ENCODE results near the gene FBXL22. TPM values are rescaled to one million over a fixed set of nuclear protein-coding genes. Genes with fewer than 3 reads are reported as not detected.

Gene FBXL22, protein sequence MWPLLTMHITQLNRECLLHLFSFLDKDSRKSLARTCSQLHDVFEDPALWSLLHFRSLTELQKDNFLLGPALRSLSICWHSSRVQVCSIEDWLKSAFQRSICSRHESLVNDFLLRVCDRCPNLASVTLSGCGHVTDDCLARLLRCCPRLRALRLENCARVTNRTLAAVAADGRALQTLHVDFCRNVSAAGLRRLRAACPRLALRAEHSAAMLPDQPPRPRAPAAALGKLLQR
- 0.21 TPM for polyA plus RNA-seq (2012; ENCODE audit: low read depth, missing spikeins)

DNA sequence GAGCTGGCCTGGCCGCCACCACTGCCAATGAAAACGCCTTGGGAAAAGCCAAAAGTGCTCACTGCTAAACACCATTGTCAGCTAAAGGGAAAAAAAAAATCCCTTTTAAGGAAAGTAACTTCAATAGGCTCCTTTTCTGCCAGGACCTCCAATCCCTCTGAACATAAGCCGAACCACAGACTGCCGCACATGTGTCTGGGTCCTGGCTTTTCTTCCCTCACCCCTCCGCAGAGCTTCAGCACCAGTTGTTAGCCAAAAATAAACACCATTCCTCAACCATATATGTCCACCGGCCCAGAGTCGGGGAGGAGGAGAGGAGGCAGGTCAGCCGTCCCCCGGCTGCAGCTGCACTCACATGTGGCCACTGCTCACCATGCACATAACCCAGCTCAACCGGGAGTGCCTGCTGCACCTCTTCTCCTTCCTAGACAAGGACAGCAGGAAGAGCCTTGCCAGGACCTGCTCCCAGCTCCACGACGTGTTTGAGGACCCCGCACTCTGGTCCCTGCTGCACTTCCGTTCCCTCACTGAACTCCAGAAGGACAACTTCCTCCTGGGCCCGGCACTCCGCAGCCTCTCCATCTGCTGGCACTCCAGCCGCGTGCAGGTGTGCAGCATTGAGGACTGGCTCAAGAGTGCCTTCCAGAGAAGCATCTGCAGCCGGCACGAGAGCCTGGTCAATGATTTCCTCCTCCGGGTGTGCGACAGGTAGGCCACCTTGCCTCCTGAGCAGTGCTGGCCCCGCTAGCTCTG, at the start of gene FBXL22:
Gene FBXL22 (plus strand): TSS at position 350 of the 753 bp plus-strand sequence. CDS start 6 bp downstream, at position 356.
- TF ChIP-seq POLR2A (IDR thresholded peaks at IDR 0.05; ENCODE audit: low read depth, low read length) (no peak), POLR2AphosphoS5 (IDR thresholded peaks at IDR 0.05; ENCODE audit: low read depth, low read length) (0 out of 2 replicates have a peak, but pooled peaks have one; percentile 12)
- FAIRE-seq, result no peak
- DNase-seq (ENCODE audit: insufficient read length, low spot score), result no peak

DNA sequence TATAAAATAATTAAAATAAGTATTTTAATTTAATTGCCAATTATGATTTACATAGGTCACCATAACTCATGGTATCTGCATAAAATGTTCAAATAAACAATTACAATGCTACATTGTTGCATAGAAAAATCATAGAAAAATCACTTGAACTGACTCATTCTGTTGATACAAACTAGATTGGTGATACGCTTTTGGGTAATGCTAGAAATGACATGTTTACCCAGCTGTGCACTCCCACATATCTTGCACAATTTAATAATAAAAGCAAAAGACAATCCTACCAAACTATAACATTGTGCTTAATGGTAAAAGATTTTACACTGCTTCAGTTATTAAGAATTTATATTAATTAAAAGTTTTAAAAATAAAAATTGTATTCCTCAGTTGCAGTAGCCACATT, 45.8 kb upstream of the FBXL22 start:
- DNase-seq (ENCODE audit: insufficient read length, low spot score) (no peak), FAIRE-seq (no peak)
- TF ChIP-seq POLR2A (IDR thresholded peaks at IDR 0.05; ENCODE audit: low read depth, low read length) (no peak), PAX5 (IDR thresholded peaks at IDR 0.05; ENCODE audit: insufficient read depth, low read length, severe bottlenecking) (no peak), POU2F2 (IDR thresholded peaks at IDR 0.05; ENCODE audit: low read depth, low read length) (no peak), POLR2AphosphoS5 (IDR thresholded peaks at IDR 0.05; ENCODE audit: low read depth, low read length) (no peak), TAF1 (IDR thresholded peaks at IDR 0.05; ENCODE audit: low read depth, low read length) (no peak), SPI1 (IDR thresholded peaks at IDR 0.05; ENCODE audit: low read depth, low read length) (no peak)

DNA sequence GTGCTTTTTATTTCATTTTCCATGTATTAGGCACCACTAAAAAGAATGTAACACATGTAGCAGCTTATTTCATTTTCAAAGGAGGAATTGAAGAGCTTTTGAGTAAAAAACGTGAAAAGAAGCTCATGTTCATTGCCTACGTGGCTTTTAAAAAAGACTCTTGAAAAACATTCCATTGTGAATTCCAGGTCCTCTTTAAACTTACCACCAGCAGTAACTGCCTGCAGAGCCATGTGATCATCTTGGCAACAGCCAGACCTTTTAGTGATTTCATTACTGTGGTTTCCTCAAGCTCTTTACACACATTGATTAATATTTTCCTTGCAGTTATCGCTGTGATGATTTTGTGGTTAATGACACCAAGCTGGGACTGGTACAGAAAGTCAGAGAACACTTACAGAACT, 43.8 kb upstream of the FBXL22 start:
- DNase-seq (ENCODE audit: insufficient read length, low spot score), result no peak
- FAIRE-seq, result peak; percentile 76
- no peak for TF ChIP-seq POLR2AphosphoS5 (IDR thresholded peaks at IDR 0.05; ENCODE audit: low read depth, low read length)

DNA sequence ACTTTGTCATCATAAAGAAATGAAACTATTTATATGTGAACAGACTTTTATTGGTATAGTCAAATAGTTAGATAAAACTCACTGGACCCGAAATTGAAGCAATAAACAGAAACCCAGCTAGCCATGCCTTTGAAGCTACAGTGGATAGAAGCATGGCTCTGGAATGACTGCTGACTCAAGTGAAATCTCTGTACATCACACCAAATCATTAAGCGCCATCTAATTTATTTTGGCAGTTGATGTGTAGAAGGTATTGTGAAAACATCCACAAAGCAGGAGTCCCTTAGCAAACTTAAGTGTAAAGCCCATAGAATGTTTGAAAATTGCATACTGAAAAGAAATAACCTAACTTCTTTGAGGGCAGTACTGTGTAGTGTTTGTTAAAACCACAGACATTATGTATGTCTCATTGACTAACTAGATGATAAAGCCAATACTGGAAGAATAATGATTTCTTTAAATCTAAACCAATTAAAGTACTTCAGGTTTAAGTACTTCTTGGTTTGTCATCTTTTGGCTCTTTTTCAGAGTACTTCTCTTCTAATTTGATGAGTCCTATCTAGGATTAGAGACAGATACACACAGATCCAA, 42.8 kb upstream of the FBXL22 start:
- FAIRE-seq (no peak), DNase-seq (ENCODE audit: insufficient read length, low spot score) (no peak)
- TF ChIP-seq POLR2A (IDR thresholded peaks at IDR 0.05; ENCODE audit: low read depth, low read length) (no peak), PAX5 (IDR thresholded peaks at IDR 0.05; ENCODE audit: insufficient read depth, low read length, severe bottlenecking) (no peak), POLR2AphosphoS5 (IDR thresholded peaks at IDR 0.05; ENCODE audit: low read depth, low read length) (no peak), SPI1 (IDR thresholded peaks at IDR 0.05; ENCODE audit: low read depth, low read length) (no peak), TAF1 (IDR thresholded peaks at IDR 0.05; ENCODE audit: low read depth, low read length) (no peak), POU2F2 (IDR thresholded peaks at IDR 0.05; ENCODE audit: low read depth, low read length) (no peak)

DNA sequence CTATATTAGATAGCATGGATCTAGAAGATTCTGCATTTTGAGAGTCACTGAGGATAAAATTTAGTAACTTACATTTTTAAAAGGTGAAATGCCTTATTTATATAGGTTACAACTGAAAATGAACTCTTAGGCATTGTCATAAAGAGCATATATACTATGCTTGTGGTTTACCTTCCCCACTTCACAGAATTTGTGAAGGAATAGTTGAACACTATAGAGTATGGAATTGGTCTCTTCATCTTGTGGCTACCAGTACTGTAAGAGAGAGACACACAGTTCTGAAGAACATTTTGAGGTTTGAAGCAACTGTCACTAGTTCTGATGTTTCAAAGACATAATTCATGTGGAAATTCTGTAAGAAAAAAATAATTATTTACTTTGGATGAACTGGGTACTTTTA, 41.7 kb upstream of the FBXL22 start:
- TF ChIP-seq PAX5 (IDR thresholded peaks at IDR 0.05; ENCODE audit: insufficient read depth, low read length, severe bottlenecking) (no peak), POU2F2 (IDR thresholded peaks at IDR 0.05; ENCODE audit: low read depth, low read length) (no peak), POLR2A (IDR thresholded peaks at IDR 0.05; ENCODE audit: low read depth, low read length) (no peak), POLR2AphosphoS5 (IDR thresholded peaks at IDR 0.05; ENCODE audit: low read depth, low read length) (no peak), SPI1 (IDR thresholded peaks at IDR 0.05; ENCODE audit: low read depth, low read length) (no peak), TAF1 (IDR thresholded peaks at IDR 0.05; ENCODE audit: low read depth, low read length) (no peak)
- FAIRE-seq (no peak), DNase-seq (ENCODE audit: insufficient read length, low spot score) (no peak)

DNA sequence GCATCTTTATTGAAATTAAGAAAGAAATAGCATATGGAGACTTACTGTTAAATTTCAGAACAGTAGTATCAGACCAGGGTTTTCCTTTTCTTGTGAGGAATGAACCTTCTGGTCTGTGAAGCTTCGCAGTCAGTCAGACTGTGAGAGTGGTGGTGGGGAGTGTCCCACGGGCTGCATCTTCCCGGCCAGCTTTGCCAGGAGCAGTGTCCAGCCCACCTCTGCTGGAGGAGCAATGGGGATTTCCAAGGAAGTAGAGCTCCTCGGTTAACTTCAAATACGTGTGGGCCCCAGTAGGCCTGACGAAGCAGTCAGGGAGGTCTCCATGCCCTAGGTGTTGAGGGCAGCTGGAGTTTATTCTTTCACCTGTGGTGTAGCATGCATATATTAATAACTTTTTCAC, 40.9 kb upstream of the FBXL22 start:
- TF ChIP-seq POLR2AphosphoS5 (IDR thresholded peaks at IDR 0.05; ENCODE audit: low read depth, low read length), result no peak
- no peak for TF ChIP-seq POLR2A (IDR thresholded peaks at IDR 0.05; ENCODE audit: low read depth, low read length)
- no peak for TF ChIP-seq TAF1 (IDR thresholded peaks at IDR 0.05; ENCODE audit: low read depth, low read length)
- no peak for TF ChIP-seq SPI1 (IDR thresholded peaks at IDR 0.05; ENCODE audit: low read depth, low read length)
- TF ChIP-seq POU2F2 (IDR thresholded peaks at IDR 0.05; ENCODE audit: low read depth, low read length), result no peak
- TF ChIP-seq PAX5 (IDR thresholded peaks at IDR 0.05; ENCODE audit: insufficient read depth, low read length, severe bottlenecking), result no peak
- FAIRE-seq (no peak), DNase-seq (ENCODE audit: insufficient read length, low spot score) (no peak)

DNA sequence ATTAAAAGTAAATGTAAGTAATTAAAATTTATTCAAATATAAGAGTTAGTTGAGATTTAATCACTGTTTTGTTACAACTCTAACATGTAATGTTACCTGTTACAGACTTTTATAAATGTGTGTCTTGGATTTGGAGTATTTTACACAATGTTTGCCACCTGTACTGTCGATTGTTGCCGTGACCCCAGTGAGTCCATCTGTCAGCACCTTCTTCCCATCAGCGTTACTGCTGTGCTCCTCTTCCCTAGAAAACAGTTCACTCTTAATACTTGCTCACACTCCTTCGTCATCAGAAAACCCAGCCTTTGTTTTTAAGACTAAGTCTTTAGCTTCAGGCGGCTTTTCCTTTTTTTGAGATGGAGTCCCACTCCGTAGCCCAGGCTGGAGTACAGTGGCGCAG, 40.5 kb upstream of the FBXL22 start:
- TF ChIP-seq POLR2AphosphoS5 (IDR thresholded peaks at IDR 0.05; ENCODE audit: low read depth, low read length), result no peak
- TF ChIP-seq PAX5 (IDR thresholded peaks at IDR 0.05; ENCODE audit: insufficient read depth, low read length, severe bottlenecking), result no peak
- TF ChIP-seq TAF1 (IDR thresholded peaks at IDR 0.05; ENCODE audit: low read depth, low read length), result no peak
- TF ChIP-seq SPI1 (IDR thresholded peaks at IDR 0.05; ENCODE audit: low read depth, low read length), result no peak
- TF ChIP-seq POLR2A (IDR thresholded peaks at IDR 0.05; ENCODE audit: low read depth, low read length), result no peak
- TF ChIP-seq POU2F2 (IDR thresholded peaks at IDR 0.05; ENCODE audit: low read depth, low read length), result no peak
- DNase-seq (ENCODE audit: insufficient read length, low spot score) (no peak), FAIRE-seq (no peak)

DNA sequence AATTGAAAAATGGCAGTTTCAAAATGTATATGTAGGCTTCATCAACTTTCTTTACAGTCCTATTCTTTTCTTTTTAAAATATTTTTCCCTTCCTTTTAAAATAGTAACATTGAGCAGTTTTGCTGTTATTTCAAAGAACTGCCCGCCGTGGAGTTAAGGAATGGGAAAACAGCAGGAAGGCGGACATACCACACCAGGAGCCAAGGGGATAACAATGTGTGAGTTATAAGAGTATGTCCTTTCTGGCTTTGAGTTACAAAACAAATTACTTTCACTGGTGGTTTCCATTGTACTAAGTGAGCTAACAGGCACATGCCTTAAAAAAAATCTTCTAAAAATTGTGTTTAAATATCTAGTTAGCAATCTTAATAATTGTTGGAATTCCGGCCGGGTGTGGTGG, 37.4 kb upstream of the FBXL22 start:
- FAIRE-seq (no peak), DNase-seq (ENCODE audit: insufficient read length, low spot score) (no peak)
- no peak for TF ChIP-seq POLR2A (IDR thresholded peaks at IDR 0.05; ENCODE audit: low read depth, low read length)
- no peak for TF ChIP-seq TAF1 (IDR thresholded peaks at IDR 0.05; ENCODE audit: low read depth, low read length)
- TF ChIP-seq PAX5 (IDR thresholded peaks at IDR 0.05; ENCODE audit: insufficient read depth, low read length, severe bottlenecking), result no peak
- no peak for TF ChIP-seq POU2F2 (IDR thresholded peaks at IDR 0.05; ENCODE audit: low read depth, low read length)
- TF ChIP-seq SPI1 (IDR thresholded peaks at IDR 0.05; ENCODE audit: low read depth, low read length), result no peak
- no peak for TF ChIP-seq POLR2AphosphoS5 (IDR thresholded peaks at IDR 0.05; ENCODE audit: low read depth, low read length)

DNA sequence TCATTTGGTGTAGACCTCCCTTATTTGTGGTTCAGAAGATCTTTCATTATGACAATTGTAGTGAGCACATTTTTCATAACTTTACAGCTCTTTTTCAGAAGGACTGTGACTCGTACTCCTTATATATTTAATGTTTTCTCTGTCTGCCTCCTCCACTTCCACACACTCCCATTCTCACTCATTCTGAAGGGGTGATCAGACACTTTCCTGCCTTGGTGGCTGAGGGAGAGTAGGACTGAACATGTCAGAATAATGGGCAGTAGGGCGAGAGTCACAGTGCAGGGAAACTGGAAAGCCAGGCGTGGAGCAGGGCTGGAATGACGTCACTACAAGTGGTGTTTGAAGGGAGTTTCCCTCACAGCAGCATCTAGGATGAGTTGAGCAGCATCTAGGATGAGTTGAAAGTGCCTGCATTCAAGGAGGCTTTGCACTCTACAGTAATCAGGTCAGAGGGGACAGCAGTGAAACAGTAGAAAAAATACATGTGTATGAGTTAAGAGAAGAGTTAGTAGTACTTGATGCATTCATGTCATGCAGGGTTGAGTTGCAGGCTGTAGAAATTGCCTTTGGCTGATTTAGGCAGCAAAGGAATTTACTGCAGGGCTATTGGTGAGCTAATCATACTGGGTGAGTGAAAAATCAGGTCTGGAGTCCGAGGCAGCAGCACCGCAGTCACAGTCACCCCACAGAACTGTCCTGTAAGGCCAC, 36.3 kb upstream of the FBXL22 start:
- FAIRE-seq, result no peak
- DNase-seq (ENCODE audit: insufficient read length, low spot score), result no peak
- no peak for TF ChIP-seq POU2F2 (IDR thresholded peaks at IDR 0.05; ENCODE audit: low read depth, low read length)
- TF ChIP-seq SPI1 (IDR thresholded peaks at IDR 0.05; ENCODE audit: low read depth, low read length), result no peak
- no peak for TF ChIP-seq TAF1 (IDR thresholded peaks at IDR 0.05; ENCODE audit: low read depth, low read length)
- no peak for TF ChIP-seq POLR2A (IDR thresholded peaks at IDR 0.05; ENCODE audit: low read depth, low read length)
- no peak for TF ChIP-seq PAX5 (IDR thresholded peaks at IDR 0.05; ENCODE audit: insufficient read depth, low read length, severe bottlenecking)
- no peak for TF ChIP-seq POLR2AphosphoS5 (IDR thresholded peaks at IDR 0.05; ENCODE audit: low read depth, low read length)

All from GM12891 (cell line).